ENCODE measurements around the gene CD163L1. TPM values are rescaled to one million over a fixed set of nuclear protein-coding genes. Genes with fewer than 3 reads are reported as not detected.

CD163L1 gene
- total and polyA plus RNA-seq, 9 of the 15 experiments (the other 6 are each of a cell fraction or from before 2014, with no cell fraction given) = 0.54 to 9.2 (median 2.0) TPM

GRCh38 chr12:7374423-7375144, 69.4 kb downstream of the CD163L1 start:
- Histone ChIP-seq H3K4me2 (ENCODE audit: insufficient read depth, low read length) (no peak overlapping the region), H3K27ac (ENCODE audit: extremely low read depth, low read depth, low read length) (no peak overlapping the region), H3K9me1 (ENCODE audit: control insufficient read depth, insufficient read depth, low read length) (no peaks in the 10 kb centered on the region), H3K9ac (ENCODE audit: insufficient read depth in 1 of 2, low read depth in 2 of 2, low read length in 2 of 2) (no peak overlapping the region), H3K4me3 (no peak overlapping the region), H3K27me3 (ENCODE audit: control insufficient read depth in 2 of 2, insufficient read depth in 2 of 2, low read length in 2 of 2) (no peaks in the 10 kb centered on the region), H2AFZ (ENCODE audit: low read depth, low read length) (no peak overlapping the region), H3K36me3 (ENCODE audit: control insufficient read depth, insufficient read depth, low read length) (no peaks in the 10 kb centered on the region), H3K4me1 (replicated peaks in 1 of 2; ENCODE audit: control insufficient read depth in 2 of 2, insufficient read depth in 2 of 2, low read length in 2 of 2) (peaks cover 0 to 4% of the 10 kb centered on the region in 2 experiments; a peak in 4 of 5 replicates), H4K20me1 (replicated peaks; ENCODE audit: control insufficient read depth, insufficient read depth, low read length) (no peaks in the 10 kb centered on the region), H3K9me3 (replicated peaks; ENCODE audit: control insufficient read depth, insufficient read depth, low read depth, low read length) (no peaks in the 10 kb centered on the region), H3K79me2 (ENCODE audit: control insufficient read depth, insufficient read depth, low read length) (no peaks in the 10 kb centered on the region)
- ChIA-PET POLR2A (no interaction called here), CTCF (ENCODE audit: low intra/inter-chr PET ratio) (no interaction called here)
- in situ Hi-C loops (cut with MboI) = loop anchor here (10.0 kb wide), 1 partner anchor 60 kb away; no protein-coding TSS in a partner anchor
- 12% methylated on average over 15 of the region's 17 CpGs for WGBS (ENCODE audit: insufficient coverage, low coverage, missing lambda C conversion rate)
- ATAC-seq (peak; percentile 81), FAIRE-seq (no peak), DNase-seq (ENCODE audit: extremely low read depth in 1 of 4, low spot score in 3 of 4) (peak in 3 of 4 experiments; percentile 8 to 57 (median 37))
- no TSS peak for BruUV-seq (replicated peaks)
- intact Hi-C loops (cut with micrococcal nuclease) = loop anchor here (2.0 kb wide), 1 partner anchor 86 kb away; no protein-coding TSS in a partner anchor
- no peak for TF ChIP-seq ZNF407 (IDR thresholded peaks at IDR 0.05; ENCODE audit: low read depth)
- TF ChIP-seq ZNF316 (IDR thresholded peaks at IDR 0.05) = peak; percentile 73
- no peak for TF ChIP-seq ZBTB2 (IDR thresholded peaks at IDR 0.05)

Measured in K562 (cell line).